Panc1 (cell line): ENCODE measurements around the gene TRIM36. TPM values are rescaled to one million over a fixed set of nuclear protein-coding genes. Genes with fewer than 3 reads are reported as not detected.

Experiments used
- ATAC-seq: fragments of 200-7000 bp; cut with Tn5 transposase; 2 replicates; pipeline ENCODE4 v1.9.1; 2020; ENCODE audit warnings: mild to moderate bottlenecking, moderate library complexity
- BruUV-seq: library from RNA; stranded (reverse); fragments of 400-500 nt; replicated peaks from 2 replicates; lab custom pipeline; 2021; lab: Mats Ljungman, UMichigan
- CTCF ChIA-PET: fragments of 300-600 bp; sonication (Branson Sonifier 250); formaldehyde crosslinking; loops from one replicate; lab custom pipeline; 2022; ENCODE audit warnings: antibody characterized with exemption; lab: Charles Lee
- POLR2A ChIA-PET: fragments of 300-600 bp; sonication (Branson Sonifier 250); formaldehyde crosslinking; loops from one replicate; lab custom pipeline; 2022; ENCODE audit warnings: antibody characterized with exemption; lab: Charles Lee
- DNase-seq: peaks from one replicate; pipeline ENCODE4 v3.0.0-alpha.2; 2010; ENCODE audit warnings: low read depth, low spot score
- H3K27ac ChIP-seq: 2 replicates; pipeline ENCODE4 v1.5.1; 2011; ENCODE audit warnings: mild to moderate bottlenecking, low read length, inconsistent platforms
- H3K27me3 ChIP-seq: fragments of 200-500 bp; sonication (Bioruptor generic); 2 replicates; pipeline ENCODE4 v1.6.0; 2014; ENCODE audit warnings: low read length, inconsistent platforms; ENCODE audit not compliant: control insufficient read depth, insufficient read depth
- H3K36me3 ChIP-seq: fragments of 200-500 bp; sonication (Bioruptor generic); 2 replicates; pipeline ENCODE4 v1.5.1; 2014; ENCODE audit warnings: inconsistent platforms, mild to moderate bottlenecking, low read length, moderate library complexity; ENCODE audit not compliant: control insufficient read depth, insufficient read depth
- H3K4me1 ChIP-seq: 2 replicates; pipeline ENCODE4 v1.5.1; 2011; ENCODE audit warnings: inconsistent platforms, mild to moderate bottlenecking, low read length, moderate library complexity; ENCODE audit not compliant: control insufficient read depth, insufficient read depth
- H3K4me3 ChIP-seq, 2 experiments: 2 replicates each; pipeline ENCODE4 v1.5.1; 2011 to 2012; ENCODE audit warnings: low read depth in 2 of 2, low read length in 2 of 2, mild to moderate bottlenecking in 2 of 2, inconsistent platforms in 1 of 2, moderate library complexity in 1 of 2
- H3K9me3 ChIP-seq: fragments of 200-500 bp; sonication (Bioruptor generic); 2 replicates; pipeline ENCODE4 v1.5.1; 2014; ENCODE audit warnings: low read depth, mild to moderate bottlenecking, inconsistent platforms, low read length, moderate library complexity; ENCODE audit not compliant: control insufficient read depth, insufficient read depth
- CTCF ChIP-seq: fragments of 450-650 bp; IDR thresholded peaks from 2 replicates; pipeline ENCODE4 v1.5.1; 2017; ENCODE audit warnings: mild to moderate bottlenecking
- POLR2AphosphoS5 ChIP-seq: IDR thresholded peaks from 2 replicates; pipeline ENCODE4 v1.6.1; 2012; ENCODE audit warnings: mild to moderate bottlenecking, low read depth, low read length, moderate library complexity
- REST ChIP-seq, 2 experiments: IDR thresholded peaks; 2 replicates each; pipeline ENCODE4 v1.6.1; 2011 to 2012; ENCODE audit warnings: low read depth in 2 of 2, control low read depth in 1 of 2, low read length in 1 of 2, mild to moderate bottlenecking in 1 of 2, moderate library complexity in 1 of 2; ENCODE audit not compliant: insufficient read depth in 1 of 2
- SIN3A ChIP-seq: IDR thresholded peaks from 2 replicates; pipeline ENCODE4 v1.6.1; 2012; ENCODE audit warnings: low read depth, mild to moderate bottlenecking, low read length, moderate library complexity, borderline replicate concordance; ENCODE audit not compliant: insufficient read depth
- TCF7L2 ChIP-seq: IDR thresholded peaks from 2 replicates; pipeline ENCODE4 v1.6.1; 2011; ENCODE audit warnings: mild to moderate bottlenecking, low read depth, low read length, inconsistent platforms
- in situ Hi-C: cut with HindIII; loops from 2 replicates; pipeline ENCODE4 v1.10.0; 2016; ENCODE audit warnings: low sequenced_read_pairs, low pct_unique_long_range_greater_than_20kb
- intact Hi-C: fragments of 100-400 bp; cut with micrococcal nuclease; formaldehyde crosslinking; loops from one replicate; pipeline ENCODE4 v1.10.0; 2022; ENCODE audit not compliant: unreplicated experiment
- total RNA-seq: library from RNA; stranded (reverse); gene quantifications from one replicate; pipeline ENCODE4 v1.2.1, GENCODE V29; 2021; ENCODE audit not compliant: unreplicated experiment

TRIM36 gene
- total RNA-seq, 1 experiment from 2014 or later: 1.6 TPM

GRCh38 chr5:115165790-115166189, 3.9 kb downstream of the TRIM36 start:
- peaks cover 10% of the 10 kb centered on the region for H3K27me3 ChIP-seq
- ChIA-PET POLR2A (no interaction called here), CTCF (interaction anchor here (0.6 kb wide), 1 partner anchor 38 kb away, joined by 5 read pairs; no protein-coding TSS in a partner anchor)
- no peak for TF ChIP-seq POLR2AphosphoS5
- TF ChIP-seq REST (IDR thresholded peaks at IDR 0.05; ENCODE audit: insufficient read depth in 1 of 2, low read depth in 2 of 2, low read length in 1 of 2): no peak
- no peak for TF ChIP-seq TCF7L2
- no peak for TF ChIP-seq SIN3A
- TF ChIP-seq CTCF: no peak
- no peak overlapping the region for H3K27ac ChIP-seq
- H3K4me3 ChIP-seq: no peak overlapping the region
- ATAC-seq (no peak), DNase-seq (no peak)
- no peaks in the 10 kb centered on the region; the same call in 1 of the 2 replicates for H3K4me1 ChIP-seq
- intact Hi-C loops (no loop called here), in situ Hi-C loops (no loop called here)
- no TSS peak for BruUV-seq
- H3K9me3 ChIP-seq: no peaks in the 10 kb centered on the region
- H3K36me3 ChIP-seq: no peaks in the 10 kb centered on the region

GRCh38 chr5:115160975-115161475, 8.7 kb downstream of the TRIM36 start:
- DNase-seq (no peak), ATAC-seq (no peak)
- Histone ChIP-seq H3K27me3 (no peaks in the 10 kb centered on the region; the same call in 1 of the 2 replicates), H3K9me3 (no peaks in the 10 kb centered on the region), H3K27ac (no peak overlapping the region), H3K4me3 (no peak overlapping the region), H3K4me1 (no peaks in the 10 kb centered on the region), H3K36me3 (no peaks in the 10 kb centered on the region)
- no peak for TF ChIP-seq TCF7L2
- TF ChIP-seq REST (IDR thresholded peaks at IDR 0.05; ENCODE audit: insufficient read depth in 1 of 2, low read depth in 2 of 2, low read length in 1 of 2): no peak
- no peak for TF ChIP-seq POLR2AphosphoS5
- no peak for TF ChIP-seq CTCF
- TF ChIP-seq SIN3A: no peak
- in situ Hi-C loops (no loop called here), intact Hi-C loops (no loop called here)
- BruUV-seq: no TSS peak
- POLR2A ChIA-PET: no interaction called here
- CTCF ChIA-PET: no interaction called here
